Fibroblast of skin of scalp (primary cell): ENCODE data around the gene NT5DC1.
A peak's percentile ranks its signal among the peaks of the same experiment; 100 is the strongest.

Source experiments
- DNase-seq: peaks from one replicate; pipeline ENCODE4 v3.0.0-alpha.2; 2013

The NT5DC1 gene

GRCh38 chr6:116139917-116140316, 39.3 kb downstream of the NT5DC1 start:
- DNase-seq = no peak

- DNase-seq = peak; percentile 84
Observed at GRCh38 chr6:116144605-116145004, 44.0 kb downstream of the NT5DC1 start.

- no peak for DNase-seq
Observed at GRCh38 chr6:116145803-116146675, 45.4 kb downstream of the NT5DC1 start.

GRCh38 chr6:116152620-116153019, 52.0 kb downstream of the NT5DC1 start:
- DNase-seq = no peak

- DNase-seq = no peak
Observed at GRCh38 chr6:116154887-116155286, 54.2 kb downstream of the NT5DC1 start.

GRCh38 chr6:116156405-116157326, 56.0 kb downstream of the NT5DC1 start:
- no peak for DNase-seq

- peak; percentile 16 for DNase-seq
Observed at GRCh38 chr6:116157391-116157790, 56.7 kb downstream of the NT5DC1 start.

- no peak for DNase-seq
Observed at GRCh38 chr6:116158641-116159040, 58.0 kb downstream of the NT5DC1 start.

GRCh38 chr6:116159782-116160524, 59.3 kb downstream of the NT5DC1 start:
- DNase-seq = peak; percentile 82

- DNase-seq = no peak
Observed at GRCh38 chr6:116165596-116165995, 64.9 kb downstream of the NT5DC1 start.

- no peak for DNase-seq
Observed at GRCh38 chr6:116166369-116166768, 65.7 kb downstream of the NT5DC1 start.

- no peak for DNase-seq
Observed at GRCh38 chr6:116168148-116168547, 67.5 kb downstream of the NT5DC1 start.

GRCh38 chr6:116169880-116170279, 69.2 kb downstream of the NT5DC1 start:
- DNase-seq = no peak

- DNase-seq = no peak
Observed at GRCh38 chr6:116170358-116171057, 69.9 kb downstream of the NT5DC1 start.

- no peak for DNase-seq
Observed at GRCh38 chr6:116173928-116174327, 73.3 kb downstream of the NT5DC1 start.

GRCh38 chr6:116175344-116175743, 74.7 kb downstream of the NT5DC1 start:
- no peak for DNase-seq

- no peak for DNase-seq
Observed at GRCh38 chr6:116176596-116176995, 75.9 kb downstream of the NT5DC1 start.

- no peak for DNase-seq
Observed at GRCh38 chr6:116180375-116180774, 79.7 kb downstream of the NT5DC1 start.

- no peak for DNase-seq
Observed at GRCh38 chr6:116189472-116189871, 88.8 kb downstream of the NT5DC1 start.

- DNase-seq = peak; percentile 91
Observed at GRCh38 chr6:116190550-116190949, 89.9 kb downstream of the NT5DC1 start.

GRCh38 chr6:116191881-116192280, 91.2 kb downstream of the NT5DC1 start:
- no peak for DNase-seq

GRCh38 chr6:116192786-116193185, 92.1 kb downstream of the NT5DC1 start:
- no peak for DNase-seq
